Measurements from ENCODE around the gene KDM6A.
"Not testable (repeated sequence)": the region's sequence is repeated elsewhere in the genome, so short reads cannot be mapped to it uniquely, and the experiment has no call there.

The KDM6A gene

DNA sequence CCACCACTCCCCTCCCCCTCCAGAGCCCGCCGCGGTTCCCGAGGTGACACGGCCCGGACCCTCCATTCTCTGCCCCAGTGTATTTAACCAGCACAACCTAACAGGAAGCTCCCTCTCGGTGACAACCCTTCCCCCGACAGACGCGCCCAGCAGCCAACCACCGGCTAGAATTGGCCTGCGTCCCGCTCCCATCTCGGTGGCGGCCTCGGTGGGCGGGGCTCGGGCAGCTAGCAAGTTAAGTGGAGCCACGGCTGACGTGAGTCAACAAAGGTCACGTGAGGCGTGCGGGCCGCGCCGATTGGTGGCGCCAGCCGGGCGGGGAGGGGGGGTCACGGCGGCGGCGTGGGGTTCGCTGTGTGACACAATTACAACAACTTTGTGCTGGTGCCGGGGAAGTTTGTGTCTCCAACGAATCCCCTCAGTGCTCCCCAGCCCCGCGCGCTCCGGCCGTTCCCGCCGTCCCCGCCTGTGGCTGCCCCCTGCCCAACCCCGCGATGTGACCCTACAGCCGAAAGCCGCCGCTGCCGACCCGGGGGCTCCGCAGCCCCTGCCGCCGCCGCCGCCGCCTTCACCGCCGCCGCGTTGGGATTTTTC lies at the start of gene KDM6A:
KDM6A (plus strand) TSS at position 368 of the 594 bp plus-strand sequence. CDS start 364 bp downstream, outside the sequence.
- H3K9me3 Mint-ChIP-seq: no peaks in the 10 kb centered on the region
- peaks cover 18% of the 10 kb centered on the region for H3K4me1 Mint-ChIP-seq

DNA sequence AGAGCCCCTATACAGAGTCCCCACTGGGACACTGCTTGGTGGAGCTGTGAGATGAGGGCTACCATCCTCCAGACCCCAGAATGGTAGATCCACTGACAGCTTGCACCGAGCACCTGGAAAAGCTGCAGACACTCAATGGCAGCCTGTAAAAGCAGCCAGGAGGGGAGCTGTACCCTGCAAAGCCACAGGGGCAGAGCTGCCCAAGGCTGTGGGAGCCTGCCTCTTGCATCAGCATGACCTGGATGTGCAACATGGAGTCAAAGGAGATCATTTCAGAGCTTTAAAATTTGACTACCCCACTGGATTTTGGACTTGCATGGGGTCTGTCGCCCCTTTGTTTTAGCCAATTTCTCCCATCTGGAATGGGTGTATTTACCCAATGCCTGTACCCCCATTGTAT lies 49.8 kb upstream of the KDM6A start:
- H3K4me3 Mint-ChIP-seq, H3K27me3 Mint-ChIP-seq, H3K4me1 Mint-ChIP-seq, H3K9me3 Mint-ChIP-seq, H3K27ac Mint-ChIP-seq, H3K36me3 Mint-ChIP-seq: not testable (repeated sequence)

More for the DNA sequence above, at the start of gene KDM6A:
- no peaks in the 10 kb centered on the region for H3K27me3 Mint-ChIP-seq
- H3K36me3 Mint-ChIP-seq: no peaks in the 10 kb centered on the region
- peak within 1 kb of the TSS; percentile 97 for H3K4me3 Mint-ChIP-seq
- H3K27ac Mint-ChIP-seq: peak within 1 kb of the TSS; percentile 99

DNA sequence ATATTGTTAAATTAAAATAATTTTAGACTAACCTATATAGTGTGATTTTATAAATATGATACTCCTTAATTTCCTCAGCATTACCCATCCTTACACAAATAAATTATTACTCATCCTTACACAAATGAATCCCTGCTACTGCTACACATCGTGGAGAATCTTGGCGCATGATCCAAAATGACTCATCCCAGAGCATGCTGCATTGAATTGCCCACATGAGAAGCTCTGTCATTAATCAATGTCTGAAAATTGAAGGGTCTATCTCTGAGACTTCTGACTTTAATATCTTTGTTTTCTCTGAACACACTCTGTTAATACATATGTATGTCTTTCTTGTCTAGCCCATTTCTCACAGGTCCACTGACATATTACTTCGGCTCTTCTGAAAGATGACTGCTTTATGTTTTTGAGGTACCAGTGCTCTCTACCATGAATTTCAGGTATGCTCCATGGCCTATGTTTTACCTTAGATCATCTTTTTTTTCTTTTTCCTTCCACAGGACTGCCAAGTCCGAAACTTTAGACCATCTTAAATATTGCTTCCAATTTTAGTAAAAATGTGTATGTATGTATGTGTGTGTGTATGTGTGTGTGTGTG lies 44.9 kb upstream of the KDM6A start:
- Mint-ChIP-seq H3K4me3 (no peak overlapping the region), H3K27me3 (no peaks in the 10 kb centered on the region), H3K27ac (no peak overlapping the region), H3K9me3 (no peaks in the 10 kb centered on the region), H3K36me3 (no peaks in the 10 kb centered on the region), H3K4me1 (no peaks in the 10 kb centered on the region)

DNA sequence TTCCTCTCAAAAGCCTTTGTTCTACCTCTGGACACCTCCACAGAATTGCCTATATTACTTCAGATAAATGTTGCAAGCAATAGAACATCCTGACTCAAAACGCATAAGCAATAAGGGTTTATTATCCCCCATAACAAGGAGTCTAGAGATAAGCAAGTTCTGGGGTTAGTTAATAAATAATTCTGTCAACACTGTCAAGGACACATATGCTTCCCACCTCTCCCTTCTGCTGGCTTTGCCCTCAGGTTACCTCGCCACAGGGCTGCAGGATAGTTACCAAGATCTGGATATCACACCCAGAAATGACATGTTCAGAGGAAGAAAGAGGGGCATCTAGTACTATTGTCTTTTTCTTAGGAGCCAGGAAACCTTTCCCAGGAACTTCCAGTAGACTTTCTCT lies 43.2 kb upstream of the KDM6A start:
- H3K9me3 Mint-ChIP-seq: no peaks in the 10 kb centered on the region
- H3K27me3 Mint-ChIP-seq: no peaks in the 10 kb centered on the region

DNA sequence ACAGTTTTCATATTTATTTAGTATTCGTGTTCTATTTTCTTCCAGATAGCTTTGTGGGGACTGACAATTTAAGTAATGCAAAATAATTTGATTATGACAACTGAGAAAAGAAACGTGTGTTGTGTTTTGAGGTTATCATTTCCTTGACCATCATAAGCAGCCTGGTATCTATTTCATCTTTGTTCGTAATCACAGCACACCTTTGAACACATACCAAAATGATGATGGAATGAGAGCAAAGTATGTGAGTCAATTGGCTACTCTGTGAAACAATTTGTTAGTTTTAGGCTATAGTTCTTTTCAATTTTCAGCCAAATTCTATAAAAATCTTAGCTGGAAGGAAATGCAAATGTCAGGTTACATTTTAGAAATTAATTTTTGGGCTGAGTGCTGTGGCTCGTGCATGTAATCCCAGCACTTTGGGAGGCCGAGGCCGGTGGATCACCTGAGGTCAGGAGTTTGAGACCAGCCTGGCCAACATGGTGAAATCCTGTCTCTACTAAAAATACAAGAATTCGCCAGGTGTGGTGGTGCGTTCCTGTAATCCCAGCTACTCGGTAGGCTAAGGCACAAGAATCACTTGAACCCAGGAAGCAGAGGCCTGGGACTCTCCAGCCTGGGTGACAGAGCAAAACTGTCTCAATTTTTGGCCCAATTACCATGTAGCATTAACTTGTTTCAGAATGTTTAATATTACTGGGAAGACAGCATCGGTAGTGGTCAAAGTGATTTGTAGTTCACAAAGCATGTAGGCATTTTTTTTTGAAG lies 30.3 kb upstream of the KDM6A start:
- no peak overlapping the region for H3K4me3 Mint-ChIP-seq
- H3K9me3 Mint-ChIP-seq: no peaks in the 10 kb centered on the region
- H3K36me3 Mint-ChIP-seq: no peaks in the 10 kb centered on the region
- no peaks in the 10 kb centered on the region for H3K4me1 Mint-ChIP-seq
- no peak overlapping the region for H3K27ac Mint-ChIP-seq
- H3K27me3 Mint-ChIP-seq: no peaks in the 10 kb centered on the region

More for the DNA sequence above, 43.2 kb upstream of the KDM6A start:
- Mint-ChIP-seq H3K36me3 (no peaks in the 10 kb centered on the region), H3K4me1 (no peaks in the 10 kb centered on the region), H3K27ac (no peak overlapping the region), H3K4me3 (no peak overlapping the region)

DNA sequence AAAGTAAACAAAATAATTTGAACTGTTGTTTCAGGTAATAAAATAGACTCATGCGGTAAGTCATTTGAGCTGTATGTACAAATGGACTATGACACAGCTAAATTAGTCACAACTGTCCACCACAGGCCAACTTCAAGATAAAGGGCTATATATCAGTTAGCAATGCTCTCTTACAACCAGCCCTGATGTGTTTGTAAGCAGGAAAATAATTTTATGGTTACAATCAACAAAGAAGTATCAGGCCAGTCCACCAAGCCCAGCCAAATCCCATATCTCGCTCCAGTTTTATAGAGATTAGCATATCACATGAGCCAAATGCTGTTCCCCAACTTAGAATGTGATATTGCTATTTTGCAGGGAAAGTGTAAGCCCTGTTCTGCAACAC lies 29.7 kb upstream of the KDM6A start:
- no peaks in the 10 kb centered on the region for H3K27me3 Mint-ChIP-seq
- no peak overlapping the region for H3K4me3 Mint-ChIP-seq
- no peaks in the 10 kb centered on the region for H3K36me3 Mint-ChIP-seq

GRCh38 chrX:44843753-44844152 lies 29.2 kb upstream of the KDM6A start, which contains the start of gene DUSP21:
TSS of gene DUSP21 (plus strand) at chrX:44844021. CDS start at chrX:44844133, 112 bp downstream.
- Mint-ChIP-seq H3K27me3 (no peaks in the 10 kb centered on the region), H3K36me3 (no peaks in the 10 kb centered on the region), H3K9me3 (no peaks in the 10 kb centered on the region), H3K4me3 (no peak within 1 kb of the TSS), H3K27ac (no peak within 1 kb of the TSS), H3K4me1 (no peaks in the 10 kb centered on the region)

More for the DNA sequence above, 29.7 kb upstream of the KDM6A start:
- Mint-ChIP-seq H3K9me3 (no peaks in the 10 kb centered on the region), H3K4me1 (no peaks in the 10 kb centered on the region), H3K27ac (no peak overlapping the region)

DNA sequence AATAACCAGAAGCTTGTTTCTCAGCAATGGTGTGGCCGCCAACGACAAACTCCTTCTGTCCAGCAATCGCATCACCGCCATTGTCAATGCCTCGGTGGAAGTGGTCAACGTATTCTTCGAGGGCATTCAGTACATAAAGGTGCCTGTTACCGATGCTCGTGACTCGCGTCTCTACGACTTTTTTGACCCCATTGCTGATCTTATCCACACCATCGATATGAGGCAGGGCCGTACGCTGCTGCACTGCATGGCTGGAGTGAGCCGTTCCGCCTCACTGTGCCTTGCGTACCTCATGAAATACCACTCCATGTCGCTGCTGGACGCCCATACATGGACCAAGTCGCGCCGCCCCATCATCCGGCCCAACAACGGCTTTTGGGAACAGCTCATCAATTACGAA lies 28.8 kb upstream of the KDM6A start:
- H3K9me3 Mint-ChIP-seq: no peaks in the 10 kb centered on the region
- no peak overlapping the region for H3K27ac Mint-ChIP-seq
- H3K4me3 Mint-ChIP-seq: no peak overlapping the region
- no peaks in the 10 kb centered on the region for H3K36me3 Mint-ChIP-seq
- no peaks in the 10 kb centered on the region for H3K4me1 Mint-ChIP-seq
- H3K27me3 Mint-ChIP-seq: no peaks in the 10 kb centered on the region

- not testable (repeated sequence) for H3K27me3 Mint-ChIP-seq, H3K27ac Mint-ChIP-seq, H3K36me3 Mint-ChIP-seq, H3K4me1 Mint-ChIP-seq, H3K4me3 Mint-ChIP-seq, H3K9me3 Mint-ChIP-seq
Observed at GRCh38 chrX:44850891-44851290, 22.1 kb upstream of the KDM6A start.

- H3K4me1 Mint-ChIP-seq: peaks cover 5% of the 10 kb centered on the region
- H3K9me3 Mint-ChIP-seq: no peaks in the 10 kb centered on the region
- peak overlapping the region; percentile 17 for H3K27ac Mint-ChIP-seq
- no peaks in the 10 kb centered on the region for H3K27me3 Mint-ChIP-seq
- no peaks in the 10 kb centered on the region for H3K36me3 Mint-ChIP-seq
- peak overlapping the region; percentile 77 for H3K4me3 Mint-ChIP-seq
Observed at GRCh38 chrX:44871114-44871645, 1.8 kb upstream of the KDM6A start.

DNA sequence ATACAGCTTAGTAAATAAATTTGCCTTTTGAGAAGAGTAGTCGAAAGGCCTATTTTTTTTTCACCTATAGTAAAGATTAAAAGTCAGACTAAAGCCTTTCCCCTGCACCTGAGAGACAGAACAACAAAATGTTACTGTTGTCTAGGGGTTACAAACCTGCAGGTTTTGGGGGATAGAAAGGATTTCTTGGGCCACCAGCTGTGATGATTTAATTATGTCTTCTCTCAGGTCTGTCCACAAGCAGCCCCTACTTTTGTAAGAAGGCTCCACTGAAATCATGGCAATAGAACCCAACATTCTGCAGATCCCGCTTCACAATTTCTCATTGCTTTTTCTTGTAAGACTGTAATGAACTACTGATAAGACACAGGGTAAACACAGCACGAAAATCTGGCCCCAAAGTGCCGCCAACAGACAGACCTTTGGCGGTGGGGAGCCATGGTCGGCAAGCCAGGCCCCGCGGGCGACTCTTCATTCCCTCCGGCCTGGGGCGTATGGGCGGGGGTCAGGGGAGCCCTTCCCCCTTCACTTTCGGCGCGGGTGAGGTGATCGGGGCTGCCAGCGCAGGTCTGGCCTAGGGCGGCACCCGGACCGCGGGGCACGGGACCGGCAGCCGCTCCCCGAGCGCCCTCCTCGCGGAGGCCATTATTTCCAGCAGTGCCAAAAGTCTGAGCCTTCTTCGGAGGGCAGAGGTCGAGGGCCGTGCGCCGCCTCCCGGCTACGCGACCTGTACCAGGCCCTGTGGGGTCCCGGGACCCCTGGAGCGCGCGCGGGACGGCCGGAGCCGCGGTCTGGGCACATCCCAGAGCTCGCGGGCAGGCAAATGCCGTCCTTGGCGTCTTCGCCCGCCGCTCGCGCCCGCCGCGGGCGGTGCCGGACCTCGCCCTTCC lies 812 bp upstream of the KDM6A start:
- Mint-ChIP-seq H3K4me3 (peak overlapping the region; percentile 88), H3K27ac (peak overlapping the region; percentile 94), H3K27me3 (no peaks in the 10 kb centered on the region), H3K36me3 (no peaks in the 10 kb centered on the region), H3K9me3 (no peaks in the 10 kb centered on the region), H3K4me1 (peaks cover 12% of the 10 kb centered on the region)

DNA sequence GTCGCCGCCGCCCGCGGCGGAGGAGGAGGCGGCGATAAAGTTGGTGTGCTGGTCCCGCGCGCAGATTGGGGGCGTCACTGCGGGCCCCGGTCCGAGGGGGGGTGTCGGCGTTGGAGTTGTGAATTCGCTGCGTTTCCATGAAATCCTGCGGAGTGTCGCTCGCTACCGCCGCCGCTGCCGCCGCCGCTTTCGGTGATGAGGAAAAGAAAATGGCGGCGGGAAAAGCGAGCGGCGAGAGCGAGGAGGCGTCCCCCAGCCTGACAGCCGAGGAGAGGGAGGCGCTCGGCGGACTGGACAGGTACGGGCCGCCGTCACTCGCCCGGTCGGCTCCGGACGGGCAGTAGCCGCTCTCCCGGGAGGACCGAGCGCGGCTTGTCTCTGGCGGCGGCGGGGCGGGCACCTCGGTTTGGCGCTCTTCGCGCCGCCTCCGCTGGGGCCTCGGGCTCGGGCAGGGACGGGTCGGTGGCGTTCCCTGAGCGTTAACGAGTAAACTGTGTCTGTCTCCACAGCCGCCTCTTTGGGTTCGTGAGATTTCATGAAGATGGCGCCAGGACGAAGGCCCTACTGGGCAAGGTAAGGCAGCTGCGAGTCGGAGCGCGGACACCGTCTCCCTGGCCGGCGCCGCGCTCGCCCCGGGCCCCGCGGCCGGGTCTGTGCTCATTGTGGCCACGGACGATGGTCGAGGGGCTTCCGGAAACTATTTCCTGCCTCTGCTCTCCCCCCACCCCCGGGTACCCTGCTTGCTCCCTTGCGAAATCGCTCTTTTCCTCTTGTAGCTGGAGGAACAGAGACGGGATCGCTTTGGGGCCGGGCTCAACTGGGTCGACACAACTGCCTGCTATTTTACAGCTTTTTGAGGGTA lies 658 bp downstream of the KDM6A start:
- H3K4me3 Mint-ChIP-seq: peak overlapping the region; percentile 97
- H3K36me3 Mint-ChIP-seq: no peaks in the 10 kb centered on the region
- peak overlapping the region; percentile 99 for H3K27ac Mint-ChIP-seq
- H3K4me1 Mint-ChIP-seq: peaks cover 18% of the 10 kb centered on the region
- no peaks in the 10 kb centered on the region for H3K9me3 Mint-ChIP-seq
- no peaks in the 10 kb centered on the region for H3K27me3 Mint-ChIP-seq

GRCh38 chrX:44874420-44875184 lies 1.6 kb downstream of the KDM6A start:
- peaks cover 22% of the 10 kb centered on the region for H3K4me1 Mint-ChIP-seq
- H3K27me3 Mint-ChIP-seq: no peaks in the 10 kb centered on the region
- no peaks in the 10 kb centered on the region for H3K36me3 Mint-ChIP-seq

GRCh38 chrX:44875185-44875489 lies 2.1 kb downstream of the KDM6A start:
- Mint-ChIP-seq H3K27me3 (no peaks in the 10 kb centered on the region), H3K9me3 (no peaks in the 10 kb centered on the region), H3K36me3 (peaks cover under 1% of the 10 kb centered on the region), H3K27ac (peak overlapping the region; percentile 99), H3K4me1 (peaks cover 25% of the 10 kb centered on the region), H3K4me3 (peak overlapping the region; percentile 97)

More at GRCh38 chrX:44874420-44875184, 1.6 kb downstream of the KDM6A start:
- Mint-ChIP-seq H3K9me3 (no peaks in the 10 kb centered on the region), H3K4me3 (peak overlapping the region; percentile 97), H3K27ac (peak overlapping the region; percentile 99)
